H9 (cell line): ENCODE data around the gene GFY. TPM values are rescaled to one million over a fixed set of nuclear protein-coding genes. Genes with fewer than 3 reads are reported as not detected.

ENCODE experiments used
- DNase-seq: peaks from one replicate; pipeline ENCODE4 v3.0.0-alpha.2; 2017
- H2AFZ ChIP-seq: one replicate; pipeline ENCODE4 v1.6.1; 2013; ENCODE audit warnings: mild to moderate bottlenecking, low read length, control low read depth, moderate library complexity
- H2AK5ac ChIP-seq: 2 replicates; pipeline ENCODE4 v1.6.1; 2013; ENCODE audit warnings: low read length, control low read depth, mixed read lengths; ENCODE audit not compliant: insufficient read length
- H2BK120ac ChIP-seq: one replicate; pipeline ENCODE4 v1.6.1; 2013; ENCODE audit warnings: low read depth, mild to moderate bottlenecking, low read length, control low read depth, inconsistent platforms; ENCODE audit not compliant: poor library complexity, severe bottlenecking
- H2BK12ac ChIP-seq: 2 replicates; pipeline ENCODE4 v1.6.1; 2013; ENCODE audit warnings: low read length, control low read depth, mixed read lengths, low read depth; ENCODE audit not compliant: insufficient read length
- H2BK15ac ChIP-seq: 2 replicates; pipeline ENCODE4 v1.6.1; 2013; ENCODE audit warnings: low read depth, low read length, control low read depth
- H2BK20ac ChIP-seq: one replicate; pipeline ENCODE4 v1.6.1; 2013; ENCODE audit warnings: low read depth, mild to moderate bottlenecking, low read length, control low read depth, inconsistent platforms; ENCODE audit not compliant: poor library complexity, severe bottlenecking
- H2BK5ac ChIP-seq: 2 replicates; pipeline ENCODE4 v1.6.1; 2013; ENCODE audit warnings: low read length, control low read depth, mixed read lengths; ENCODE audit not compliant: insufficient read length
- H3K14ac ChIP-seq: 2 replicates; pipeline ENCODE4 v1.6.1; 2013; ENCODE audit warnings: low read length, control low read depth; ENCODE audit not compliant: insufficient read depth
- H3K18ac ChIP-seq: 2 replicates; pipeline ENCODE4 v1.6.1; 2013; ENCODE audit warnings: low read depth, mild to moderate bottlenecking, mixed read lengths, low read length, control low read depth; ENCODE audit not compliant: insufficient read length
- H3K23ac ChIP-seq: 2 replicates; pipeline ENCODE4 v1.6.1; 2013; ENCODE audit warnings: low read length, control low read depth, mixed read lengths, low read depth; ENCODE audit not compliant: insufficient read length
- H3K23me2 ChIP-seq: 2 replicates; pipeline ENCODE4 v1.6.1; 2013; ENCODE audit warnings: low read depth, mild to moderate bottlenecking, mixed read lengths, low read length, control low read depth; ENCODE audit not compliant: insufficient read length, poor library complexity, severe bottlenecking
- H3K27ac ChIP-seq: 2 replicates; pipeline ENCODE4 v1.5.1; 2013; ENCODE audit warnings: low read length, control low read depth, mixed read lengths, low read depth; ENCODE audit not compliant: insufficient read length
- H3K27me3 ChIP-seq: 2 replicates; pipeline ENCODE4 v1.6.1; 2013; ENCODE audit warnings: low read length, control low read depth, inconsistent platforms; ENCODE audit not compliant: insufficient read depth
- H3K4ac ChIP-seq: 2 replicates; pipeline ENCODE4 v1.6.1; 2013; ENCODE audit warnings: low read depth, mild to moderate bottlenecking, control low read depth, inconsistent platforms, low read length, moderate library complexity
- H3K4me1 ChIP-seq: 2 replicates; pipeline ENCODE4 v1.6.1; 2013; ENCODE audit warnings: low read length, control low read depth, inconsistent platforms; ENCODE audit not compliant: insufficient read depth
- H3K4me2 ChIP-seq: 2 replicates; pipeline ENCODE4 v1.6.1; 2013; ENCODE audit warnings: low read length, control low read depth, mixed read lengths; ENCODE audit not compliant: insufficient read length, insufficient read depth
- H3K56ac ChIP-seq: 2 replicates; pipeline ENCODE4 v1.6.1; 2013; ENCODE audit warnings: low read depth, mild to moderate bottlenecking, mixed read lengths, low read length, control low read depth; ENCODE audit not compliant: insufficient read length
- H3K79me1 ChIP-seq: 2 replicates; pipeline ENCODE4 v1.6.1; 2013; ENCODE audit warnings: low read depth, mild to moderate bottlenecking, moderate library complexity, low read length, control low read depth, inconsistent platforms; ENCODE audit not compliant: insufficient read depth, poor library complexity, severe bottlenecking
- H3K79me2 ChIP-seq: 2 replicates; pipeline ENCODE4 v1.6.1; 2013; ENCODE audit warnings: low read length, control low read depth, inconsistent platforms; ENCODE audit not compliant: insufficient read depth
- H3K9ac ChIP-seq: 2 replicates; pipeline ENCODE4 v1.6.1; 2013; ENCODE audit warnings: low read length, control low read depth, mixed read lengths; ENCODE audit not compliant: insufficient read length; ENCODE audit errors: extremely low read depth
- H3K9me3 ChIP-seq: one replicate; pipeline ENCODE4 v1.6.1; 2013; ENCODE audit warnings: low read depth, low read length, inconsistent platforms; ENCODE audit not compliant: control insufficient read depth
- H3T11ph ChIP-seq: one replicate; pipeline ENCODE4 v1.6.1; 2013; ENCODE audit warnings: mild to moderate bottlenecking, low read length, control low read depth, inconsistent platforms
- H4K20me1 ChIP-seq: one replicate; pipeline ENCODE4 v1.6.1; 2013; ENCODE audit not compliant: control insufficient read depth, insufficient read length, insufficient read depth
- H4K5ac ChIP-seq: 2 replicates; pipeline ENCODE4 v1.6.1; 2013; ENCODE audit warnings: low read depth, mild to moderate bottlenecking, mixed read lengths, low read length, control low read depth; ENCODE audit not compliant: insufficient read length
- H4K8ac ChIP-seq: replicated peaks from 2 replicates; pipeline ENCODE4 v1.6.1; 2013; ENCODE audit warnings: low read length, control low read depth, mixed read lengths, low read depth; ENCODE audit not compliant: insufficient read length
- H4K91ac ChIP-seq: 2 replicates; pipeline ENCODE4 v1.6.1; 2013; ENCODE audit warnings: low read depth, mild to moderate bottlenecking, moderate library complexity, mixed read lengths, low read length, control low read depth; ENCODE audit not compliant: insufficient read length
- H3K27ac Mint-ChIP-seq, 3 experiments: 2 replicates in 2 of 3; 3 replicates in 1 of 3; pipeline ENCODE4 v1.8.0; 2020 to 2021; ENCODE audit warnings: mixed read lengths in 3 of 3, mild to moderate bottlenecking in 1 of 3, moderate library complexity in 1 of 3
- H3K27me3 Mint-ChIP-seq: 2 replicates; pipeline ENCODE4 v1.8.0; 2021; ENCODE audit warnings: low read depth, mild to moderate bottlenecking, moderate library complexity, mixed read lengths
- H3K36me3 Mint-ChIP-seq, 3 experiments: 2 replicates in 2 of 3; 3 replicates in 1 of 3; pipeline ENCODE4 v1.8.0; 2020 to 2021; ENCODE audit warnings: low read depth in 3 of 3, mixed read lengths in 3 of 3; ENCODE audit not compliant: insufficient read depth in 1 of 3
- H3K4me1 Mint-ChIP-seq, 2 experiments: 2 replicates each; pipeline ENCODE4 v1.8.0; 2020; ENCODE audit warnings: mixed read lengths in 2 of 2
- H3K4me3 Mint-ChIP-seq, 2 experiments: 2 replicates in 1 of 2; 3 replicates in 1 of 2; pipeline ENCODE4 v1.8.0; 2020 to 2021; ENCODE audit warnings: mild to moderate bottlenecking in 2 of 2, mixed read lengths in 2 of 2, moderate library complexity in 1 of 2
- H3K9me3 Mint-ChIP-seq, 2 experiments: 2 replicates in 1 of 2; 3 replicates in 1 of 2; pipeline ENCODE4 v1.8.0; 2020; ENCODE audit warnings: mild to moderate bottlenecking in 2 of 2, mixed read lengths in 2 of 2, moderate library complexity in 1 of 2
- WGBS: extraction: QIAGEN DNeasy Blood & Tissue Kit; methylation state at CpG from one replicate; pipeline ENCODE4 v1.1.7; 2013; ENCODE audit warnings: missing lambda C conversion rate, low lambda C conversion rate, mixed read lengths; ENCODE audit not compliant: insufficient read length; ENCODE audit errors: extremely low coverage; 5-methylcytosine and 5-hydroxymethylcytosine counted together
- total RNA-seq: library from RNA; stranded (reverse); gene quantifications from 2 replicates; pipeline ENCODE4 v1.2.1, GENCODE V29; 2021
- TF ChIP-seq, protein P1 (sequence below): fragments of 200-600 bp; sonication (generic); conservative IDR thresholded peaks from 3 replicates; pipeline ENCODE4 v1.8.0; 2021; ENCODE audit warnings: antibody characterized with exemption, mild to moderate bottlenecking

GFY gene
- total RNA-seq, 1 experiment from 2014 or later, result 1.3 TPM

DNA sequence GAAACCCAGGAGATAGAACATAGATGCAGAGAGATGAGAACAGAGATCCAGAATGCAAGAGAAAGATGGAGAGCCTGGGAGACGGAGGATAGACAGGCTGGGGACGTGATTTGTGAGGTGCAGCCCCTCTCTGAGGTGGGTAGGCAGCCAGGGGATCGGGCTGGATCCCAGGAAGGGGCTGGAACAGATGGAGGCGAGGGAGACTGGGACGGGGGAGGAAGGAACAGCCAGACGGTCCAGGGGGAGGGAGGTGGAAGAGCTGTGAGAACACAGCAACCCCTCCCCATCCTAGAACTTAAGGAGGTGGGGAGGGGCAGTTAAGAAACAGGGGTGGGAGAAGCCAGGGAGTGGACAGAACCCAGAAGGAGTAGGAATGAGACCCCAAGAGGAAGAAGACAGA lies 13.1 kb downstream of the GFY start:
- H3K27ac Mint-ChIP-seq, result no peak overlapping the region
- Histone ChIP-seq H3K23me2 (peaks cover 18% of the 10 kb centered on the region), H3K79me1 (no peaks in the 10 kb centered on the region), H3K18ac (no peak overlapping the region), H3K27ac (no peak overlapping the region), H4K8ac (no peak overlapping the region), H2BK5ac (no peak overlapping the region), H3K9ac (no peak overlapping the region), H3K23ac (no peak overlapping the region), H4K91ac (no peak overlapping the region), H2BK15ac (no peak overlapping the region), H3K9me3 (no peaks in the 10 kb centered on the region), H3K4ac (no peak overlapping the region), H2BK12ac (no peak overlapping the region), H4K20me1 (no peaks in the 10 kb centered on the region), H2BK20ac (no peak overlapping the region), H3K27me3 (peaks cover 36% of the 10 kb centered on the region; the same call in 1 of the 2 replicates), H3K4me1 (no peaks in the 10 kb centered on the region), H4K5ac (no peak overlapping the region), H3K56ac (no peak overlapping the region), H3K79me2 (no peaks in the 10 kb centered on the region), H2AK5ac (no peak overlapping the region), H2AFZ (no peak overlapping the region), H3T11ph (no peak overlapping the region), H3K4me2 (no peak overlapping the region), H3K14ac (no peak overlapping the region), H2BK120ac (no peak overlapping the region)
- peaks cover 0 to 3% (median 0%) of the 10 kb centered on the region in 3 experiments; a peak in 2 of 7 replicates for H3K36me3 Mint-ChIP-seq
- TF ChIP-seq, protein P1, sequence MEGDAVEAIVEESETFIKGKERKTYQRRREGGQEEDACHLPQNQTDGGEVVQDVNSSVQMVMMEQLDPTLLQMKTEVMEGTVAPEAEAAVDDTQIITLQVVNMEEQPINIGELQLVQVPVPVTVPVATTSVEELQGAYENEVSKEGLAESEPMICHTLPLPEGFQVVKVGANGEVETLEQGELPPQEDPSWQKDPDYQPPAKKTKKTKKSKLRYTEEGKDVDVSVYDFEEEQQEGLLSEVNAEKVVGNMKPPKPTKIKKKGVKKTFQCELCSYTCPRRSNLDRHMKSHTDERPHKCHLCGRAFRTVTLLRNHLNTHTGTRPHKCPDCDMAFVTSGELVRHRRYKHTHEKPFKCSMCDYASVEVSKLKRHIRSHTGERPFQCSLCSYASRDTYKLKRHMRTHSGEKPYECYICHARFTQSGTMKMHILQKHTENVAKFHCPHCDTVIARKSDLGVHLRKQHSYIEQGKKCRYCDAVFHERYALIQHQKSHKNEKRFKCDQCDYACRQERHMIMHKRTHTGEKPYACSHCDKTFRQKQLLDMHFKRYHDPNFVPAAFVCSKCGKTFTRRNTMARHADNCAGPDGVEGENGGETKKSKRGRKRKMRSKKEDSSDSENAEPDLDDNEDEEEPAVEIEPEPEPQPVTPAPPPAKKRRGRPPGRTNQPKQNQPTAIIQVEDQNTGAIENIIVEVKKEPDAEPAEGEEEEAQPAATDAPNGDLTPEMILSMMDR, result no peak
- peaks cover 0 to 3% of the 10 kb centered on the region in 2 experiments; a peak in 2 of 5 replicates for H3K9me3 Mint-ChIP-seq
- peaks cover 83% of the 10 kb centered on the region for H3K27me3 Mint-ChIP-seq
- no CpG with 5 or more reads among the region's 6 CpGs for WGBS
- H3K4me1 Mint-ChIP-seq, result peaks cover 30 to 62% of the 10 kb centered on the region in 2 experiments
- no peak for DNase-seq
- H3K4me3 Mint-ChIP-seq, result no peak overlapping the region
